IMR-90 (cell line): ENCODE measurements around the gene ANKRD33B. TPM values are rescaled to one million over a fixed set of nuclear protein-coding genes. Genes with fewer than 3 reads are reported as not detected.

ENCODE experiments used
- ATAC-seq: fragments of 200-7000 bp; cut with Tn5 transposase; 2 replicates; pipeline ENCODE4 v1.9.1; 2020; ENCODE audit warnings: low read depth, mild to moderate bottlenecking, moderate library complexity
- BruUV-seq: library from RNA; stranded (reverse); fragments of 400-500 nt; replicated peaks from 2 replicates; lab custom pipeline; 2021; lab: Mats Ljungman, UMichigan
- CTCF ChIA-PET: fragments of 300-600 bp; formaldehyde crosslinking; extraction: SDS; loops from one replicate; lab custom pipeline; 2021; ENCODE audit warnings: antibody characterized with exemption; lab: Yijun Ruan, JAX
- POLR2A ChIA-PET: fragments of 300-600 bp; sonication (Branson Sonifier 250); formaldehyde crosslinking; loops from one replicate; lab custom pipeline; 2022; ENCODE audit warnings: antibody characterized with exemption; ENCODE audit not compliant: unreplicated experiment; lab: Charles Lee
- DNase-seq: peaks from one replicate; pipeline ENCODE4 v3.0.0; 2013
- H2AFZ ChIP-seq: replicated peaks from 2 replicates; pipeline ENCODE3; 2013; ENCODE audit warnings: low read length, mild to moderate bottlenecking; ENCODE audit not compliant: poor library complexity
- H2AK5ac ChIP-seq: 2 replicates; pipeline ENCODE4 v1.6.1; 2013; ENCODE audit warnings: low read depth, low read length, inconsistent platforms
- H2AK9ac ChIP-seq: replicated peaks from 2 replicates; pipeline ENCODE3; 2013; ENCODE audit warnings: mild to moderate bottlenecking, low read depth, low read length, moderate library complexity; ENCODE audit not compliant: poor library complexity
- H2BK120ac ChIP-seq: 2 replicates; pipeline ENCODE4 v1.6.1; 2013; ENCODE audit warnings: low read depth, low read length, inconsistent platforms
- H2BK15ac ChIP-seq: 3 replicates; pipeline ENCODE4 v1.6.1; 2013; ENCODE audit warnings: low read depth, low read length, inconsistent platforms
- H2BK20ac ChIP-seq: 2 replicates; pipeline ENCODE4 v1.6.1; 2013; ENCODE audit warnings: low read depth, mild to moderate bottlenecking, inconsistent platforms, low read length, moderate library complexity
- H2BK5ac ChIP-seq: 2 replicates; pipeline ENCODE4 v1.6.1; 2013; ENCODE audit warnings: mild to moderate bottlenecking, low read depth, low read length, inconsistent platforms; ENCODE audit not compliant: poor library complexity, severe bottlenecking
- H3K14ac ChIP-seq: replicated peaks from 2 replicates; pipeline ENCODE4 v1.6.1; 2013; ENCODE audit warnings: low read depth, low read length, inconsistent platforms
- H3K18ac ChIP-seq: 2 replicates; pipeline ENCODE4 v1.6.1; 2013; ENCODE audit warnings: low read depth, low read length, control low read depth
- H3K23ac ChIP-seq: 2 replicates; pipeline ENCODE4 v1.6.1; 2013; ENCODE audit warnings: low read depth, low read length, inconsistent platforms
- H3K27ac ChIP-seq: 2 replicates; pipeline ENCODE4 v1.5.1; 2013; ENCODE audit warnings: mild to moderate bottlenecking, control low read depth, low read length; ENCODE audit not compliant: insufficient read depth
- H3K27me3 ChIP-seq: 2 replicates; pipeline ENCODE4 v1.6.1; 2013; ENCODE audit warnings: low read length; ENCODE audit not compliant: control insufficient read depth, insufficient read depth
- H3K36me3 ChIP-seq: 2 replicates; pipeline ENCODE4 v1.6.1; 2013; ENCODE audit warnings: low read length, mixed read lengths; ENCODE audit not compliant: control insufficient read depth, insufficient read depth
- H3K4ac ChIP-seq: 2 replicates; pipeline ENCODE4 v1.6.1; 2013; ENCODE audit warnings: low read depth, low read length, inconsistent platforms
- H3K4me1 ChIP-seq: 2 replicates; pipeline ENCODE4 v1.6.1; 2013; ENCODE audit warnings: low read length, mixed read lengths; ENCODE audit not compliant: control insufficient read depth, insufficient read depth
- H3K4me2 ChIP-seq: 2 replicates; pipeline ENCODE4 v1.6.1; 2013; ENCODE audit warnings: low read depth, mild to moderate bottlenecking, control low read depth, low read length, moderate library complexity
- H3K4me3 ChIP-seq: 2 replicates; pipeline ENCODE4 v1.5.1; 2013; ENCODE audit warnings: low read depth, mild to moderate bottlenecking, control low read depth, low read length, moderate library complexity; ENCODE audit not compliant: insufficient read depth
- H3K56ac ChIP-seq: 2 replicates; pipeline ENCODE4 v1.6.1; 2013; ENCODE audit warnings: low read length, inconsistent platforms; ENCODE audit not compliant: insufficient read depth; ENCODE audit errors: extremely low read depth
- H3K79me1 ChIP-seq, 2 experiments: 2 replicates each; pipeline ENCODE4 v1.6.1; 2013; ENCODE audit warnings: low read length in 2 of 2, inconsistent platforms in 1 of 2, low read depth in 1 of 2
- H3K9ac ChIP-seq: 2 replicates; pipeline ENCODE4 v1.6.1; 2013; ENCODE audit warnings: low read depth, low read length, control low read depth
- H3K9me1 ChIP-seq: 2 replicates; pipeline ENCODE4 v1.6.1; 2013; ENCODE audit warnings: low read length, inconsistent platforms; ENCODE audit not compliant: insufficient read depth
- H3K9me3 ChIP-seq: 2 replicates; pipeline ENCODE4 v1.6.1; 2013; ENCODE audit warnings: low read length; ENCODE audit not compliant: control insufficient read depth, insufficient read depth
- H4K20me1 ChIP-seq: 2 replicates; pipeline ENCODE4 v1.6.1; 2013; ENCODE audit warnings: low read length, inconsistent platforms; ENCODE audit not compliant: insufficient read depth
- H4K5ac ChIP-seq: 2 replicates; pipeline ENCODE4 v1.6.1; 2013; ENCODE audit warnings: mild to moderate bottlenecking, low read depth, low read length, control low read depth
- H4K8ac ChIP-seq, 2 experiments: 2 replicates each; pipeline ENCODE4 v1.6.1; 2013; ENCODE audit warnings: low read depth in 2 of 2, low read length in 2 of 2, control low read depth in 1 of 2, inconsistent platforms in 1 of 2
- H4K91ac ChIP-seq: 2 replicates; pipeline ENCODE4 v1.6.1; 2013; ENCODE audit warnings: low read depth, low read length, inconsistent platforms; ENCODE audit not compliant: insufficient read depth
- BHLHE40 ChIP-seq: fragments of 150-350 bp; IDR thresholded peaks from 2 replicates; pipeline ENCODE4 v1.6.1; 2016; ENCODE audit warnings: mild to moderate bottlenecking, low read depth, low read length
- CEBPB ChIP-seq: IDR thresholded peaks from 2 replicates; pipeline ENCODE4 v1.6.1; 2012; ENCODE audit warnings: low read depth, low read length, improper control_type of control experiment
- MXI1 ChIP-seq: IDR thresholded peaks from 2 replicates; pipeline ENCODE4 v1.6.1; 2012; ENCODE audit warnings: low read depth, mild to moderate bottlenecking, low read length, moderate library complexity, borderline replicate concordance
- POLR2A ChIP-seq: IDR thresholded peaks from 2 replicates; pipeline ENCODE4 v1.6.1; 2012; ENCODE audit warnings: mild to moderate bottlenecking, low read depth, low read length
- RFX5 ChIP-seq: IDR thresholded peaks from 2 replicates; pipeline ENCODE4 v1.8.0; 2012; ENCODE audit warnings: low read depth, mild to moderate bottlenecking, low read length, moderate library complexity
- SMC3 ChIP-seq: fragments of 150-350 bp; IDR thresholded peaks from 2 replicates; pipeline ENCODE4 v1.6.1; 2016; ENCODE audit warnings: low read depth, mild to moderate bottlenecking, antibody characterized with exemption, low read length, moderate library complexity
- WGBS, 2 experiments: methylation state at CpG; one replicate each; pipeline versions ENCODE4 v1.1.5 to v1.1.7; 2013; ENCODE audit warnings: missing lambda C conversion rate in 2 of 2; ENCODE audit not compliant: insufficient read length in 1 of 2; ENCODE audit errors: extremely low coverage in 2 of 2; 5-methylcytosine and 5-hydroxymethylcytosine counted together
- dilution Hi-C: fragments of 300-500 bp; cut with HindIII; formaldehyde crosslinking; loops from one replicate; pipeline ENCODE4 v1.14.3; 2018; ENCODE audit warnings: low sequenced_read_pairs; ENCODE audit not compliant: unreplicated experiment
- in situ Hi-C: fragments of 300-500 bp; cut with MboI; formaldehyde crosslinking; loops from 3 replicates; pipeline ENCODE4 v1.14.3; 2019; ENCODE audit warnings: low sequenced_read_pairs, inconsistent platforms, mixed read lengths
- intact Hi-C: fragments of 100-400 bp; cut with micrococcal nuclease; formaldehyde crosslinking; loops from 2 replicates; pipeline ENCODE4 v1.10.0; 2022
- polyA plus RNA-seq, 3 experiments: library from polyadenylated mRNA; depleted of rRNA; stranded (reverse); fragments of >200 nt; gene quantifications; 2 replicates each; pipeline ENCODE4 v1.2.3, GENCODE V29; 2012; ENCODE audit warnings: low replicate concordance in 1 of 3
- total RNA-seq: library from RNA; depleted of rRNA; stranded (reverse); fragments of >200 nt; gene quantifications from 2 replicates; pipeline ENCODE4 v1.2.3, GENCODE V29; 2012

Gene ANKRD33B
- total and polyA plus RNA-seq, 2 of the 4 experiments (the other 2 are of a cell fraction), result 2.5 to 3.3 TPM

- H2BK20ac ChIP-seq, result no peak overlapping the region
- H3K27me3 ChIP-seq, result peaks cover 2% of the 10 kb centered on the region
- no peak overlapping the region for H3K14ac ChIP-seq
- ChIA-PET POLR2A (no interaction called here), CTCF (interaction anchor here (1.0 kb wide), 1 partner anchor 17 kb away, joined by 4 read pairs; no protein-coding TSS in a partner anchor)
- H2AK5ac ChIP-seq, result 0 out of 2 replicates have a peak overlapping the region, but pooled peaks have one; percentile 28
- in situ Hi-C loops (no loop called here), dilution Hi-C loops (no loop called here), intact Hi-C loops (no loop called here)
- no peaks in the 10 kb centered on the region for H4K20me1 ChIP-seq
- ATAC-seq, result no peak
- no peak overlapping the region for H3K27ac ChIP-seq
- no peak overlapping the region for H2AK9ac ChIP-seq
- no peak overlapping the region for H3K4ac ChIP-seq
- TF ChIP-seq POLR2A (no peak), BHLHE40 (no peak), RFX5 (no peak), SMC3 (no peak), CEBPB (no peak), MXI1 (no peak)
- no peak overlapping the region for H4K91ac ChIP-seq
- H3K18ac ChIP-seq, result no peak overlapping the region
- H3K79me1 ChIP-seq, result no peaks in the 10 kb centered on the region
- no peak overlapping the region for H2BK15ac ChIP-seq
- H3K4me2 ChIP-seq, result no peak overlapping the region
- peaks cover 9% of the 10 kb centered on the region for H3K4me1 ChIP-seq
- H3K23ac ChIP-seq, result no peak overlapping the region
- H3K9ac ChIP-seq, result no peak overlapping the region
- no peak overlapping the region for H2BK120ac ChIP-seq
- H3K36me3 ChIP-seq, result no peaks in the 10 kb centered on the region
- no peak overlapping the region for H3K4me3 ChIP-seq
- peaks cover 14% of the 10 kb centered on the region for H3K9me1 ChIP-seq
- no peaks in the 10 kb centered on the region for H3K9me3 ChIP-seq
- H4K8ac ChIP-seq, result no peak overlapping the region
- BruUV-seq, result no TSS peak
- 53% methylated on average over 4 of the region's 7 CpGs; no CpG with 5 or more reads in 1 of the 2 experiments for WGBS, 2 experiments
- H2AFZ ChIP-seq, result no peak overlapping the region
- no peak overlapping the region for H2BK5ac ChIP-seq
- no peak overlapping the region for H3K56ac ChIP-seq
- DNase-seq, result no peak
- H4K5ac ChIP-seq, result no peak overlapping the region
Measured at GRCh38 chr5:10546186-10546585, 17.7 kb upstream of the ANKRD33B start.
